ENCODE measurements around the gene PHF12.

The PHF12 gene

GRCh38 chr17:28917029-28917428 lies 34.3 kb downstream of the PHF12 start:
- no peak for TF ChIP-seq GATA2 (IDR thresholded peaks at IDR 0.05; ENCODE audit: low read depth, low read length)
- no peak for TF ChIP-seq GATA3 (IDR thresholded peaks at IDR 0.05; ENCODE audit: low read depth, low read length)

GRCh38 chr17:28916302-28916934 lies 34.9 kb downstream of the PHF12 start:
- TF ChIP-seq GATA2 (IDR thresholded peaks at IDR 0.05; ENCODE audit: low read depth, low read length) (no peak), GATA3 (IDR thresholded peaks at IDR 0.05; ENCODE audit: low read depth, low read length) (no peak)

- no peak for TF ChIP-seq GATA3 (IDR thresholded peaks at IDR 0.05; ENCODE audit: low read depth, low read length)
- TF ChIP-seq GATA2 (IDR thresholded peaks at IDR 0.05; ENCODE audit: low read depth, low read length), result no peak
These were observed 38.4 kb downstream of the PHF12 start for GRCh38 chr17:28912938-28913333.

GRCh38 chr17:28912281-28912937 lies 38.9 kb downstream of the PHF12 start:
- TF ChIP-seq GATA3 (IDR thresholded peaks at IDR 0.05; ENCODE audit: low read depth, low read length), result no peak
- no peak for TF ChIP-seq GATA2 (IDR thresholded peaks at IDR 0.05; ENCODE audit: low read depth, low read length)

GRCh38 chr17:28911411-28912045 lies 39.8 kb downstream of the PHF12 start:
- no peak for TF ChIP-seq GATA2 (IDR thresholded peaks at IDR 0.05; ENCODE audit: low read depth, low read length)
- no peak for TF ChIP-seq GATA3 (IDR thresholded peaks at IDR 0.05; ENCODE audit: low read depth, low read length)

- TF ChIP-seq GATA3 (IDR thresholded peaks at IDR 0.05; ENCODE audit: low read depth, low read length) (no peak), GATA2 (IDR thresholded peaks at IDR 0.05; ENCODE audit: low read depth, low read length) (no peak)
These were observed 40.8 kb downstream of the PHF12 start for GRCh38 chr17:28910534-28910933.

GRCh38 chr17:28908640-28909167 lies 42.6 kb downstream of the PHF12 start:
- TF ChIP-seq GATA2 (IDR thresholded peaks at IDR 0.05; ENCODE audit: low read depth, low read length) (no peak), GATA3 (IDR thresholded peaks at IDR 0.05; ENCODE audit: low read depth, low read length) (no peak)

GRCh38 chr17:28907709-28908475 lies 43.4 kb downstream of the PHF12 start:
- no peak for TF ChIP-seq GATA2 (IDR thresholded peaks at IDR 0.05; ENCODE audit: low read depth, low read length)
- TF ChIP-seq GATA3 (IDR thresholded peaks at IDR 0.05; ENCODE audit: low read depth, low read length), result no peak

- no peak for TF ChIP-seq GATA2 (IDR thresholded peaks at IDR 0.05; ENCODE audit: low read depth, low read length)
- no peak for TF ChIP-seq GATA3 (IDR thresholded peaks at IDR 0.05; ENCODE audit: low read depth, low read length)
These were observed 44.4 kb downstream of the PHF12 start for GRCh38 chr17:28906706-28907438.

GRCh38 chr17:28906276-28906675 lies 45.0 kb downstream of the PHF12 start:
- TF ChIP-seq GATA3 (IDR thresholded peaks at IDR 0.05; ENCODE audit: low read depth, low read length) (no peak), GATA2 (IDR thresholded peaks at IDR 0.05; ENCODE audit: low read depth, low read length) (no peak)

- TF ChIP-seq GATA3 (IDR thresholded peaks at IDR 0.05; ENCODE audit: low read depth, low read length) (no peak), GATA2 (IDR thresholded peaks at IDR 0.05; ENCODE audit: low read depth, low read length) (no peak)
These were observed 46.5 kb downstream of the PHF12 start for GRCh38 chr17:28904800-28905199.

- TF ChIP-seq GATA3 (IDR thresholded peaks at IDR 0.05; ENCODE audit: low read depth, low read length), result no peak
- no peak for TF ChIP-seq GATA2 (IDR thresholded peaks at IDR 0.05; ENCODE audit: low read depth, low read length)
These were observed 48.3 kb downstream of the PHF12 start, which contains the start of gene DHRS13 for GRCh38 chr17:28902819-28903545. Gene DHRS13, minus strand, starts transcription at chr17:28903079. Its CDS starts 135 bp downstream, at chr17:28902944.

Measured in SH-SY5Y (cell line).